Glomerular visceral epithelial cell (primary cell): ENCODE measurements around the gene TEX36.
"Not testable (repeated sequence)": the region's sequence is repeated elsewhere in the genome, so short reads cannot be mapped to it uniquely, and the experiment has no call there.

Experiments
- DNase-seq: peaks from one replicate; pipeline ENCODE4 v3.0.0-alpha.2; 2016; ENCODE audit errors: extremely low spot score

The TEX36 gene, protein sequence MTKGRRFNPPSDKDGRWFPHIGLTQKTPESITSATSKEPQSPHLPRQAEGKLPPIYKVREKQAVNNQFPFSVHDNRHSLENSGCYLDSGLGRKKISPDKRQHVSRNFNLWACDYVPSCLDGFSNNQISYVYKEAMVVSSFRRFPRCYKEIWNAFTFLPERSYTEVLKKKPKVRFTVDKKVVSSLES

DNA sequence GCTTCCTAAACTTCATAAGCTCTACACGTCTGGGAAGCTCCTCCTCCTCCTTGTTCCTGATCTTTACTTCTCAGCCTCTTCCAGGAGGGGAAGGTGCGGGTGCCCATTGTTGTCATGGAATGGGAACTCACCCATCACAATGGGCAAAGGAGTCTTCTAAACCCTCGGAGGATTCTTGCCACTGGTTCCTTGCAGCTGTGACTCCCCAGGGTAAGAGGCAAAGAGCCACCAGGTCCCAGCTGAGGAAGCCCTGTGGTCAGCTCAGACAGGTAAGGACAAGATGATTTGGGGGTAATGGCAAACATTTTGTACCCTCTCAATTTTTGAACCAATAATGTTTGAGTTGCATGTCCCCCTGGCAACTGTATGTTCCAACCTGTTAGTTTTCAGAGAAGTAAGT, at the start of gene TEX36:
Gene TEX36 (minus strand): TSS at position 101 of the 400 bp plus-strand sequence. CDS start 174 bp downstream, outside the sequence.
- no peak for DNase-seq

- no peak for DNase-seq
Measured at GRCh38 chr10:125727436-125727835, 44.5 kb upstream of the TEX36 start.

DNA sequence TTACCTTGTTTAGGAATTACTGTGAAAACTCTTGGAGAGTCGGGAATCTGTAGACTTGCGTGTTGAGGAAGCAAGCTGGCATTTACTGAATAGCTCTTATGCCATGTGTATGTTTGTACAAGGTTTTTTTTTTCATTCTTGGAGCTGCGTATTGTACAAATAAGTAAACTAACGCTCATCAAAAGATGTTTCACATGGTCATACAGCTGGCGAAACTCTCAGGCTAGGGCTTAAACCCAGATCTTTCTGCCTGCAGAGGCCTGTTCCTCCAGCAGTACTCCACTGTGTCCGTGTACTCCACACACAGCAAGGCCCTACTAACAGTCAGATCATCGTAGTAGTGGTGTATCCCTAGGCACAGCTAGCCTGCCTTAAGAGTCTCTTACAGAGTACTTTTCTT, 44.0 kb upstream of the TEX36 start:
- DNase-seq: no peak

DNA sequence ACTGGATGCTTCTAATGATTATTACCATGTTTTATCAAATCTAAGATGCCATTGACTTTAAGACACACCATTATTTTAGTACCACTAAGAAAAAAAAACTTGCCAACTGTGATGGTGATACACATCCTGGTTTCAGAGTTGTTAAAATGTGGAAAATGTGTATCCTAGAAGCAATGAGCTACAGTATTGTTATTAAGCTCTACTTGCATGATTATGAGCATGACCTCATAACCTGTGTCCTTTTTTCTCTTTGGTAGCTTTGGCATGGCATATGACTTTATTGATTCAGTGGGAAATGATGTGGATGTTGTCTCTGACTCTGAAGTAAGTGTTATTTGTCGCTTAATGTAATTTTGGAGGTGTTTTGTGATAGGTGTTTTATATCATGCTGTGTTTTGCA, 39.8 kb upstream of the TEX36 start:
- DNase-seq: no peak

GRCh38 chr10:125721035-125721434, 38.1 kb upstream of the TEX36 start:
- no peak for DNase-seq

DNA sequence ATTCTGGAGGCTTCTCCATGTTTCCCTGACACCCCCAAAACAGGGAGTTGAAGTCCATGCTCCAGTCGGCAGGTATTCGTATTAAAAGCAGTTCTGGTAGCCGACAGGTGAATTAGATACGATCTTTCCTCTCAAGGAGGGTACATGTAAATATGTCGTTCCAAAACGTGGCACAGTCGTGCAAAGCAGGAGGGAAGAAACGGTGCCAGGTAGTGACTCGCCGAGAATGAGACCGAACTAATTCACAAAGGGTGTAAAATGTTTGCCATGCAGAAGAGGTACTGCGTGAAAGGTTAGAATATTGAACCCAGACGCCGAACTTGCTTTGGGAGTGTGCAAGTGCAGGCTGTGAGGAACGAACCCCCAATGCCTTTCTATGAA, 37.0 kb upstream of the TEX36 start:
- peak; percentile 6 for DNase-seq

- peak; percentile 99 for DNase-seq
Measured at GRCh38 chr10:125719173-125720001, 36.4 kb upstream of the TEX36 start, which contains the start of gene EDRF1. TSS of gene EDRF1 (plus strand) at chr10:125719709. CDS start at chr10:125719808, 99 bp downstream.

DNA sequence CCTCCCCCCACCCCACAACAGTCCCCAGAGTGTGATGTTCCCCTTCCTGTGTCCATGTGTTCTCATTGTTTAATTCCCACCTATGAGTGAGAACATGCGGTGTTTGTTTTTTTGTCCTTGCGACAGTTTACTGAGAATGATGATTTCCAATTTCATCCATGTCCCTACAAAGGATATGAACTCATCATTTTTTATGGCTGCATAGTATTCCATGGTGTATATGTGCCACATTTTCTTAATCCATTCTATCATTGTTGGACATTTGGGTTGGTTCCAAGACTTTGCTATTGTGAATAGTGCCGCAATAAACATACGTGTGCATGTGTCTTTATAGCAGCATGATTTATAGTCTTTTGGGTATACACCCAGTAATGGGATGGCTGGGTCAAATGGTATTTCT, 31.8 kb upstream of the TEX36 start:
- not testable (repeated sequence) for DNase-seq

DNA sequence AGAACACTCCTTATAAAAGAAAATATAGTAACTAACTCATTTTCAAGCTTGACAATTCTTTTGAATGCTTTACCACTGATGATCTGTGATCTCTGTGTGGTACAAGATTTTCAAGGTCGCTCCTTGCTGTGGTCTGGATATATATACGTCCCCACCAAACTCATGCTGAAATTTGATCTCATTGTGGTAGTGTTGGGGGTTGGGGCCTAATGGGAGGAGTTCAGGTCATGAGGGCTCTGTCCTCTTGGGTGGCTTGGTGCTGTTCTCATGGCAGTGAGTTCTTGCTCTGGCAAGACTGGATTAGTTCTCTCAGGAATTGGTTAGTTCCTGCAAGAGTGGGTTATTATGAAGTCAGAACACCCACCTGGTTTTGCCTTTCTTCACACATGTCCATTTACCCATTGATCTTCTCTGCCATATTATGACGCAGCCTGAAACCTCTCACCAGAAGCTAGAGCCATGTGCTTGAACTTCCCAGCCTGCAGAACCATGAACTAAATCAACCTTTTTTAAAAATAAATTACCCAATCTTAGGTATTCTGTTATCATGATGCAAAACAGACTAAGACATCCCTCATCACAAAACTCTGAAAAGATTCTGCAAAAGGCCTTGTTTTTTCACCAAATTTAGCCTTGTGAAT, 28.3 kb upstream of the TEX36 start:
- DNase-seq: no peak

- no peak for DNase-seq
Measured at GRCh38 chr10:125709553-125710474, 26.9 kb upstream of the TEX36 start.

DNA sequence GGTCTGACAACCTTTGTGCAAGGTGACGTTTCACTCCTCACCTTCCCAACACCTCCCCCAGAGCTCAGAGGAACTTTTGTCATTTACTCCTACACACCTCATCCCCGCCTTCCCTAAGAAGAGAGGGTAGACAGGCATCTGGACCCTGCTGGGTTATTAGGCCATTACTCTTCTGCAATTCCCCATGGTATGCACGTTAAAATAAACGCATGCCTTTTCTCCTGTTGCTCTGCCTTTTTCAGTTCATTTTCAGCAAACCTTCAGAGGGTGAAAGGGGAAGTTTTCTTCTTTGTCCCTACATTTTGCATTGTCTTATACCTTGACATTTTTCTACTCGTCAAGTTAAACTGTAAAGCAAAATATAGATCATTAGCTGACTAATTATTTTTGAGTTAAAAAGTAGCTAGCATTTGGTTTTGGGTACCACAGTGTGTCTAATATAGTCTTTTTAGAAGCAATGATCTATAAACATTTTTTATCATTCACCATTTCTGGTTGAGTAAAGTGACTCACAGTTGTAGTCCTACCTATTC, 26.1 kb upstream of the TEX36 start:
- DNase-seq: no peak

DNA sequence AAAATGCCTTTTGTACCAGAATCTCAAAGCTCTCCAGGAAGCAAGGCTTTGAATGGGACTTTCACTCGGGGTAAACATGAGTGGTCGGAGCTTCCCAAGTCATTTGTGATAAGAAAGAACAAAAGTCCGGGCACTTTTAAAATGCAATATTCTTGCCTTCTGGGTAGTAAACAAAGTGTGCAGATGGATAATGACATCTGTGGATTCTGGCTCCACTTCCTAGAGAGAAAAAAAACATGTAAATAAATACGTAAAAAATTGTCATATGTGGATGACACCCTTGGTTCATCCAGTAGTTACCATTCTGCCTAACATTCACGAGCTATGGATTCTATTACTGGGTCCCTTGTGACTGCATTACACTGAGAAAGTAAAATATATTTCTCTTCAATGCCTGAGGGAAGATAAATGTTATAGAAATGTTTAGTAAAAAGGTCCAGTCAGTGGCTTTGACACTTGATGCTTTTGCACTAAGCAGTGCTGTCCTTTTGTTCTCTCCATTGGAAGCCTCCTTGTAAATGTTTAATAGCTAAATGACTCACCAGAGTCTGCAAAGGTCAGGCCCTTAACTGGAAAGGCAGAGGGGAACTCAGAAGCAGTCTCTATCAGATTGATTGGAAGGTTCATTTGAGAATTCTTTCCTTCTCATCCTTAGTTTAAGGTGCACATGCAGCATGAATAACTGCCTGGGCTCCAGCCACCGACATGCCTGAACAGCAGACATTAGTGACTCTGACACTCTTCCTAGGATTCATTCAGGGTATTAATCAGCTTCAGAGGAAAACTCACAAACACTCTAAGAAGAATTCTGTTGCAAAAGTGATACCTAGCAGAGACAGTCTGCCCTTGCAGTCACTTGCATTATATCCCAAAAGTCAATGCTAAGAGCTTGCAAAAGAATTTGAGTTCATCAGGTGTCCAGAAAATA, 24.8 kb upstream of the TEX36 start:
- DNase-seq: peak; percentile 49

DNA sequence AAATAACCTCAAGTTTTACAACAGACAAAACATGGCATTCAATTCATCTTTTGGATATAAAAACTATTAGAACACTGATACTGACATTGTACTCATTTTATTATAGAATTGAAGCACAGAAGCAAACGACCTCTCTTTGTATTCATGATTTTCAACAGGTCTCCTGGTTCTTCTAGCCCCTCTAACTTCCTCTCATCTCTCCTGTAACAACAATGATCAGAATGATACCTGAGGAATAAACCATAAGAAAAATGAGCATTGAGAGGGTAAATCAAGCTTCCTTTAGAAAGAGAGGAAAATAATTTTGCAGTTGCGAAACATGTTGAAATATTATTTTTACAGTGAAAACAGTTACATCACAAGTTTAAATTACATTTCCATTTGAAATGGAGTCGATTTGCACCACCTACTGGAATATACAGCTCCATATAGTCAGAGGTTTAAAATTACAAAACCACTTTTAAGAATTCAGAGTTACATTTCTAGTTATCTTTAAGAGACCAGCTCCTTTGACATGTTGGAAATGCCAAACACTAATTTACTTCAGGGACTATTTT, 17.5 kb upstream of the TEX36 start:
- no peak for DNase-seq

- DNase-seq: no peak
Measured at GRCh38 chr10:125699562-125700143, 16.7 kb upstream of the TEX36 start.

- DNase-seq: no peak
Measured at GRCh38 chr10:125698481-125698998, 15.6 kb upstream of the TEX36 start.

DNA sequence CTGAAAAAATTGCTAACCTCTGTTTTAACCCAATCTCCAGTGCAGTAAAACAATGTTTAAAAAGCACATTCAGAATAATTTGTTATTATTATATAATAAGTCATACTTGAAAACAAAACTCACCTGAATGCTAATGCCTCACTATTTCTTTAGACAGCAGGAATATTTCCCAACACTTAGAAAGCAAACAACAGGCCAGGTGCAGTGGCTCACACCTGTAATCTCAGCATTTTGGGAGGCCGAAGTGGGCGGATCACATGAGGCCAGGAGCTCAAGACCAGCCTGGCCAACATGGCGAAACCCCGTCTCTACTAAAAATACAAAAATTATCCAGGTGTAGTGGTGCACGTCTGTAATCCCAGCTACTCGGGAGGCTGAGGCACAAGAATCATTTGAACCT, 13.9 kb upstream of the TEX36 start:
- not testable (repeated sequence) for DNase-seq

DNA sequence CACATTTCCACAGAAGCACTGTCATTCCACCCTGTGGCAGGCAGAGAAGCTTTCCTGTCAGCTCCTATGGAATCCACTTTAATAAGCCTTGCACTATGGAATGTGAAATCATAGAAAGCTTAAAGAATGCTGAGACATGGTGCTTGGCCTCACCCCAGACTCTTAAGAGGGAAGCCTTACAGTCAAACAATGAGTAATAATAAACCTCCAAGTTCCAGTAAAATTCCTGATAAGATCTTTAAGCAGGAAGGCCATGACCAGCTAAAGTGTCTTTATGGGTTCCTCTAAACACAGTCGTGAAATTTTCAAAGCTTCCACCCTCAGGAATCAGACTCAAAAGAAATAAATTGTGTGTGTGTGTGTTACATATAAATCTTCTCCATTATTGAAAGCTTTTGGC, 11.9 kb upstream of the TEX36 start:
- DNase-seq: no peak

- DNase-seq: no peak
Measured at GRCh38 chr10:125693524-125693847, 10.5 kb upstream of the TEX36 start.
